GM21390 (cell line): ENCODE data around the gene MAPK10.
A peak's percentile ranks its signal among the peaks of the same experiment; 100 is the strongest.
"Not testable (repeated sequence)": the region's sequence is repeated elsewhere in the genome, so short reads cannot be mapped to it uniquely, and the experiment has no call there.

Source experiments
- ATAC-seq: cut with Tn5 transposase; IDR thresholded peaks from one replicate; pipeline ENCODE4 v1.9.1; 2021; ENCODE audit not compliant: unreplicated experiment

Gene MAPK10

DNA sequence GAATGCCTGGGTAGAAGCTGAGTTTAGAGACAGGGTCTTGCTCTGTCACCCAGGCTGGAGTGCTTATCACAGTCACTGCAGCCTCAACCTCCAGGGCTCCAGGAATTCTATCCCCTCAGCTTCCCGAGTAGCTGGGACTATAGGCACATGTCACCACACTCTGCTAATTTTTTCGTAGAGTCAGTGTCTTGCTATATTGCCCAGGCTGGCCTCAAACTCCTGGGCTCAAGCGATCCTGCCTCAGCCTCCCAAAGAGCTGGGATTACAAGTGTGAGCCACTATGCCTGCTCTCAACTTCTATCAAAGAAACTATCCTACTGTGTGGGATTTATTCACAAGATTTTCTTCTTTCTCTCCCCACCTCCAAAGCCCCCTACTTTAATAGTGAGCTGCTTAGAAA lies 15.7 kb downstream of the MAPK10 start:
- no peak for ATAC-seq

DNA sequence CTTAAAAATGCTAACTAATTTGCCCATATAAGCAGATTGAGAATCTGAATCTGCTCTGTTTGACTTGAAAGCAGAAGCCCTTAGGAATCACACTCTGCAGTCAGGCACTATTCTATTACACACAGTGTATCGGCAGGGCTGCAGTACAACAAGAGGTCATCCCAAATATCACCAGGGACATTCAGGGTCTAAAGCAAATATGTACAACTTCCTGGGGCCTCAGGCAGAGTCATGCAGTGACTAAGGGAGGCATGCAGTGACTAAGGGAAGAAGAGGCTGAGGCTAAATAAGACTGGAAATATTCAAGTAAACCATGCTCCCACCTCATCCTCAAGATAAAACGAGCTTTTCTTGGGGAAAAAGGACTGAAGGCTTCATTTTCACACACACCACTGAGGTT lies 20.9 kb downstream of the MAPK10 start:
- ATAC-seq, result no peak

DNA sequence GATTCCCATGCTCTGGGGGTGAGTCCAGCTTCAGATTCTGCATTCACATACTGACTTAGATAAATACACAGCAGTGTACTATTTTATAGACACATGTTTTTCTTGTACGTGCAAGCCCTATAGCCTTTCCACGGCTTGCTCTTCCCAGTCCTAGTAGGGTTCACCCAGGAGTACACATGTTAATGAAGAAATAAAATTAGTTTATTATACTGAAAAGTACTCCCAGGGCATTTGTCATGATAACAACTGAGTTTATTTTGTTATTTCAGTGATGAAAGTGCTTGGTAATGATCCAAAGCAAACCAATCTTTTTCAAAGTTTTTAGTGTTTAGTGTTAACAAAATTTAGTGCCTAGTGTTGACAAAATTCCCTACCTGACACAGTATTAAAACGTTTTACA lies 21.3 kb downstream of the MAPK10 start:
- no peak for ATAC-seq

DNA sequence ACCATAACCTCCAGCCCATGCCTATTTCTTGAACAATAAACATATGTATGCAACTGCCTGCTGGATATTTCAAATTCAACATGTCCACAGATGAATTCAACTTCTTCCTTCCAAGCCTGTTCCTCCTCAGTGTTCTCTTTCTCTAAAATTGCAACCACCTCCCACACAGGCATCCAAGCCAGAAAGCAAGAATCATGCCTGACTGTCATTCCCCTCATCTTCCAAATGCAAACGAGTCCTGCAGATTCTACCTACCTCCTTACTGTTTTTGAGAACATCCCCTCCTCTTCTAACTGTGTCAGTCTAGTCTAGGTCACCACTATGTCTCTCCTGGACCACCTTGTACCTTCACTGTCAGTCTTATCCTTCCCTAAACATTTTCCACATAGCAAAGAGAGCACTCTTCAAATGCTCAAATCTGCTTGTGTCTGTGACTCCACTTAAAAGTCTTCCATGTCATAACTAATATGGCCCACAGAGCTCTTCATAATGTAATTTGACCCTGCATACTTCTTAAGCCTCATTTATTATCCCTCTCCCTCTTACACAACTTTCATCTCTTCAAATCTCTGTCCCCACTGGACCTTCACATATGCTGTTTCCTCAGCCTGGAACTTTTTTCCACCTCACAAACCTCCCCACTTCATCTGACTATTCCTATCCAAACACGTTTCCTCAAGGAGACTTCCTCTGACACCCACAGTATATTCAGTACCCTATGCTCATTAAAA lies 25.7 kb downstream of the MAPK10 start:
- ATAC-seq, result no peak

DNA sequence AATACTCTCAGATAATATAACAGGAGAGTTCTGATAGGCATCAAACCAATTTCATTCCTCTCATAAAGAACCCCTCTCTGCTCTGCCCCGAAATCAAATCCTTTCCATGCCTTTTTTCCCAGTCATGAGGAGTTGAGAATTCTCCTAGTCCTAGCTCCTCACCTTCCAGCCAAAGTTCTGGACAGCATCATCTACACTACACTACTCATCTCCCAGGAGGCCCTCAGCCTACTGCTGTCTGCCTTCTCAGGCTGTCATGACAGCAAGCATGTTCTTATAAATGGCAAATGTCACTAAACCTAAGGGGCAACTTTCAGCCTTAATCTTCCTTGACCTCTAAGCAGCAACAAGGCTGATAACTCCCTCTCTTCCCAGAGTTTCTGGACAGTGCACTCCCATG lies 26.6 kb downstream of the MAPK10 start:
- ATAC-seq, result no peak

DNA sequence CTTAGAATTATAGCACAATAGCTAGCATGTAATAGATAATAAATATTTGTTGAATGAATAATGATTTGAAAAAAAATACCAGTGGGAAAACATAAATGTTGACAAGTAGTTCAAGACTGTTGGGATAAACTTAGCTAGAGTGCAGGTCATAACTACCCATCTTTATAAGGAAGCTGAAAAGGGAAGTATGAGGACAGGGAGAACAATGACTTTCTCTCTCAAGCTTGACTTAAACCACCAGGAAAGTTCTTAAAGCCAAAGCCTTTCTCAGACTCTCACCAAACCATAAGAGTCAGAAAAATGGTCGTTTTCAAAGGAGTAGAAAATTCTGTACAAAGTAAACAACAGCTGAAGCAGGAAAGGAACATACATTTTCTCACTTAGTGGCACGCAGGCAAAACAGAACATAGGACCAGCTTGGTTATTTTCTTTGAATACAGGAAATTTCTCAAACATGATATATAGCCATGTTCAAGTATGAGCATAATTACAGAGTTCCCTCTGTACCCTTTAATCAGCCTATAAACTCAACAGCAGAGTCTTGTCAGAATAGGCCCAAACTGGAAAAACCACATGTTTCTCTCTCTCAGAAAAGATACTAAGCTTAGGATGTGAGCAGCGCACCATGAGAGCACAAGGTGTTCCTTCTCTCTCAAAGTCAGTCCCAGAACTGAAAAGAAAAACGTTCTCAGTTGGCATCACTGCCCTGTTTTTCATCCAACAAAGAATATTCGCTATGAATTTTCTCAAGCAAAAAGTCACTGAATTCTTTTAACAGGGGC lies 28.7 kb downstream of the MAPK10 start:
- no peak for ATAC-seq

DNA sequence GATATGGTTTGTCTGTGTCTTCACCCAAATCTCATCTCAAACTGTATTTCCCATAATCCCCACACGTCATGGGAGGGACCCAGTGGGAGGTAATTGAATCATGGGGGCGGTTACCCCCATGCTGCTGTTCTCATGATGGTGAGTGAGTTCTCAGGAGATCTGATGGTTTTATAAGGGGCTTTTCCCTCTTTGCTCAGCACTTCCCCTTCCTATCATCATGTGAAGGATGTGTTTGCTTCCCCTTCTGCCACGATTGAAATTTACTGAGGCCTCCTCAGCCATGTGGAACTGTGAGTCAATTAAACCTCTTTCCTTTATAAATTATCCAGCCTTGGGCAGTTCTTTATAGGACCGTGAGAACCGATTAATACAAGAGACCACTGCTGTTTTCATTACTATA lies 29.4 kb downstream of the MAPK10 start:
- not testable (repeated sequence) for ATAC-seq

DNA sequence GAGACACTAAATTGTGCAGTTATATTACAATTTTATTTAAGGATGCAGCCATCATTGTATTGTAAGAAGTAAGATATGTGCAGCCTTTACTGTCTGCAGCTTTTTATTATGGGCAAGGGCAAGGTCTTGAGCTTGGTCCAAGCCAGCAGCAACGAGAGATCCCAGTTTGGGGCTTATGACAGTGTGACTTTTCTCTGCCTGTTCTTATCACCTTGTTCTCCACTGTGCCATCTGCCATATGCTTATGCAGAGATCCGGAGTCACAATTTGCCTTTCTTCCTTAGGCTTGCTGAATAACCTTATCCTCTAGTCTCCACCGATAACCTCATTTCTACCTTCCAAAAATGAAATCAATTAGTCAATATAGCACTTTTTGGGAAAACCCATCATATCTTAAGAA lies 30.4 kb downstream of the MAPK10 start:
- ATAC-seq, result no peak

DNA sequence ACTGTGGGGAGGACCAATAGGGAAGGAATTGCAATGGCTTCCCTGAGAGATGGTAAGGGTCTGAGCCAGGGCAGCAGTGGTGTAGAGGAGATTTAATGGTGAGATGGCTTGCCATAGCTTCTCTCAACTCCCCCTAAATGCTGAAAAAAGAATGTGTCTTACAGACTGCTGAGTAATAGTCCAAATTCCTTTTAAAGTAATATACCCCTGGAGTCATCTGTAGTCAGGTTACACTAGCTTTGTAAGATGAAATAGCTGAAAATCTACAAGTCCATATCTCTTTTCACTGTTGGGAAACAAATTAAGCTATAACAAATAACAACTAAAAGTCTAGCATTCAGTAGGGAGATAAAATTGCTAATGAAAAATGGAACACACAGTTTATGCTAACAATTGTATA lies 33.5 kb downstream of the MAPK10 start:
- ATAC-seq, result no peak

DNA sequence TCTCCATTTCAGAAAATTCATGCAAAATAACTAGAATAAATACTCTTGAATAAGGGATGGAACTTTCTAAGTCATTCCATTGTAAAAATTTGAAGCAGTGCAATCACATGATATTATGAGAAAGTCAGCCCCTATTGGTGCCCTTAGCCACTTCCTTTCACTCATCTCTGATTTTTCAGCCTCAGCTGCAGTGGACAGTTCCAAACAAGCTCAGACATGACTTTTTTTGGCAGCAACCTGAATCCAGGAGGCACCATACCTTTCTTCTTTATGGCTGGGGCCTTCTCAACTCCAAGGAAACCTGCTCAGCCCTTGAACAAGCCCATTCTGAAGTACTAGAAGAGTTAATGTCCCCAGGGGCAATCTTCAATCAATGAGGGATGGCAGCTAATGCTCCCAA lies 40.5 kb downstream of the MAPK10 start:
- ATAC-seq, result no peak

DNA sequence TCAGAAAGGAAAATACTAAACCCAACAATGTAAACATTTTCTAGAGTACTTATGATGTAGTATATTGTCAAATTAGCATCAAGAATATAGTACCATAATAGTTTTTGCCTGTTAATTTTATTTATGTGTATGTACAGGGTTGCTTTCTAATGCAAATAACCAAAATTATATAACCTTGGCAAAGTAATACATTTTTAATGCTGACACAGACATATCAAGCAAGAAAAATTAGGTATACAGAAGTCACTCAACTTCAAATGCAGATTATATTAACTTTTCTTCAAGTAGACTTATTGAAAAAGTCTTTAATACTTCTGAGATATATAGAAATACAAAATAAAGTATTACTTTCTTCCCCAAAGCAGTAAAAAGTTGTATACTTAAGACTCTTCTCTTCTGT lies 44.3 kb downstream of the MAPK10 start:
- no peak for ATAC-seq

DNA sequence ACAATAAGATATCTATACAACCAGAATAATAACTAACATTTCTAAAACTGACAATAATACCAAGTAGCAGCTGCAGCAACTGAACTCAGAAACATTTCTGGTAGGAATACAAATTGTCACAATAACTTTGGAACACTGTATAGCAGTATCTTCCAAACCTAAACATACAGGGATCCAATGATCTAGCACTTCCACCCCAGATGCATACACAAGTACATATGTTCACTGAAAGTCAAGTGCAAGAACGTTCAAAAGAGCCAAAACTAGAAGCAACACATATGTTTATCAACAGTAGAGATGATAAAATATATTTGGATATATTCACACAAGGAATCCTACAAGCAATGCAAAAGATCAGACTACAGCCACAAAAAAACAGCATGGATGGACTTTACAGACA lies 46.2 kb downstream of the MAPK10 start:
- ATAC-seq, result no peak

DNA sequence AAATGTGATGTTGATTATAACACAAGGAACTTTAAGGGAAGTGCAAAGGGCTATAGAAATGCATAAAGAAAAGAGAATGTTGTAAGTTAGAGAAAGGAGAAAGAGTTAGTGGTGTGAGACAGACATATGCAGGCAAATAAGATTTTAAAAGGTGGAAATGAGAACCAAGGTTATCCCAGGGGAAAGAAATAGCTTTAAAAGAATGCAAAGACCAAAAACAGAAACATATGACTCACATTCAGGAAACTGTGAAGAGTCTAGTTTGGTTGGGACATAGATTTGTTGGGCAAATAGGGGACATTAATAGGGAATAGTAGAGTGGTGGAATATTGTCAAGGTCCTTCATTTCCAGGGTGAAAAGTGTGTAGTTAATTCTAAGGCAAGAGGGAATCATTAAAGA lies 52.4 kb downstream of the MAPK10 start:
- ATAC-seq, result no peak

DNA sequence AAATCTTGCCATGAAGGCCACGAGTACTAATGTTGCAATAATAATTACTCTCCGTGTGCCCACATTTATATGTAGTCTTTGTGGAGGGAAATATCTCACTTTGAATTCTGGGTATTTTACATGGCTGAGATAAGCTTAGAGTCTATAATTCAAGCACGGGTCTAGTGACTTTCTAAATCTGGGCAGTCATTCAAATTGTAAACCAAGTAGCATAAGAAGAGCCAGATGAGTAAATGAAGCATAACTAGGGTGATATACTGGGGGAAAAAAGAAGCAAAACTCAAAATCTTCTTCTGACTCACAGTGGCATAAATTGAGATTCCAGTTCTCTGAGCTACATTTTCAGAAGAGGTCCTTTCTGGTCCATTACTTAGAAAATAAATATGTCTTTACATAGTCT lies 53.0 kb downstream of the MAPK10 start:
- ATAC-seq, result no peak

DNA sequence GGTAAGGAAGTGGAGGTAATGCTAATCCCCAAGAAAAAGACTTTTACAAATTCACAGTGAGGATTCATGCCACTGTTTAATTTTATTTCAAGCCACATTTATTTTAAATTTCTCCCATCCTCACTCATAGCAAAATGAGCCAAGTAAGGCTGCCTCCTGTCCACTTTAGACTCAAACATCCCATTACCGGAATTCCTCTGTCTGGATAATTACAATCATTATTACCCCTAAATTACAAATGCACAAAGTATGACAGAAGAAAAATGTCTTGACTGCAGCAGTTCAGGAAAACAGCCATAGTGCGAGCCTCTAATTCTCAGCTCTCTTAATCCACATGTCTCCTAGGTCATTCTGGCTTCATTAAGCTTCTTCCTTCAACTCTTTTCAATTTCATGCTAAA lies 57.0 kb downstream of the MAPK10 start:
- no peak for ATAC-seq

DNA sequence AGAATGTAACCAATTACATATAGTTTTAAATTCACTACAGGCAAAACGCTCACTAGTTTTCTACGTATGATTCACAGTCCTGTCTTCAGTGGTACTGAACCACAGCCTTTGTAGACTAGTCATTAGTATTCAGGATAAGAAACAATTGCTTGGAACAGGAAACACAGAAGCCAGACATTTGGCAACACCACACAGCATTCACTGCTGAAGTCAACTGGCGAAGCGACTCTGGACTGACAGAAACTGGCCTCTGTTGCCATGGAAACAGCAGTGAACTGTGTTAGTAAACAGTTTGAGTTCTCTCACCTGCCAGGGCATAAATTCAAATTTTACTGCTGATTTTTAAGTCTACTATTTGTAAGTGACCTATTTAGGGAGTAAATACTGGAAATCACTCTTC lies 57.6 kb downstream of the MAPK10 start:
- ATAC-seq, result no peak

DNA sequence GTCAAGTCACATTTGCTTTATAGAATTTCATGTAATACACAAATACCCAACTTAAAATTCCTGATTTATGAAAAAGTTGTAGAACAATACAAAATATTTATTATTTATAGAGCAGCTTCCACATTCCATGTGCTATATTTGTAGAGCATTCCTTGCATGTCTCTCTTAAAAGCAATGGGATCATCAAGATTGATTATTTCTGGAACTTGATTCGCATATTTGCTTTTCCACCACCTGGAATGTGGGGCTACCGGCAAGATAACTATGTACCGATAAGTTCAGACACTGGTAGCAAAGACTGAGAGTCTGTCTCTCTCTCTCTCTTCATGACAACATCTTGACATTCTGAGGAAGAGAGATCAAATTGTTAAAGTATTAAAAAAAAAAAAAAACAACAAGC lies 59.3 kb downstream of the MAPK10 start:
- no peak for ATAC-seq

DNA sequence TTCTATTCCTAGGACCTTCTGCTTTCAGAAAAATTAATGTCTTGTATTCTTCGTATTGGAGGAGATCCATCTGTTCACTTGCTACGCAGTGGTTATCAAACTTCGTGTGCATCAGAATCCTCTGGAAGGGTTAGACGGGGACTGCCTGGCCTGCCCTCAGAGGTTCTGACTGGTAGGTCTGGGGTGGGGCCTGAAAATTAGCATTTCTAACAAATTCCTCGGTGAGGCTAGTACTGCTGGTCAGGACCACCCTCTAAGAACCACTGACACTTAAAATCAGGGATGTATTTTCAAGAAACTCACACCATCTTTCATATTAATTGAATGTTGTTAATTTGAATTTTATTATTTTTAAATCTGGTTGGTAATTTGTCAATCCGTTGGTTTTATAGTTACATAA lies 63.0 kb downstream of the MAPK10 start:
- no peak for ATAC-seq

DNA sequence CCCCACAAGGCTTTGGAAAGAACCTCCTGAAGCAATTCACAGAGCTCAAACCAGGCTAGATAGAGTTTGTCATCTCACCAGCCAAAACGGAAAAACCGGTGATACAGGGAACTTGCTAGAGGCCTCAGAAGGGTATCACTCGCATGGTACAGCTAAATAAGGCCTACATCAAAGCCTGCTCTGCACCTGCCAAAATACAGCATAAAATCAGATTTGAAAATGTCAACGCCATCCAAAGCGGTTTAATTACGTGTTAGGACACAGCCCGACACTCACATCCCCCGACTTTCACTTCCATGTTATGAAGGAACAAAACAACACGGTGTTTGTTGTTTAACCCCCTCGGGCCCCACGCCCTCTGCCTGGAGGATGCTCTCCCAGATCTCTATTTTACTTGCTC lies 65.0 kb downstream of the MAPK10 start:
- ATAC-seq, result peak; percentile 89

DNA sequence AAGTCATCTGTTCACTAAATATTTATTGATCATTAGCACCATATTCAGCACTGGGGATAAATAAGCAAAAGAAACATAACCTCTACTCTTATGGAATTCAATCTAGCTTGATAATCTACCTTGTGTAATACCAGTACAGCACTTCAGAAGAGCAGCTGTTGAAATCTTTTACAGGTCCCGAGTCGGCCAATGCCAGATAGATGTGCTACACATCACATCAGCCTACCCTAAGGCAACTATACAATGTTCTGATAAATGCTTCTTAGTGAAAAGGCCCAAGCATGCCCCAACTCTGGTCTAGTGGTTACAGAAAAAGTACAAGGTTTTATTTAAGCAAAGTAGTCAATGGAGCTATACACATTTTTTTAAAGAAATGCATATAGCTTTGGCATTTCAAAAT lies 68.7 kb downstream of the MAPK10 start:
- no peak for ATAC-seq

DNA sequence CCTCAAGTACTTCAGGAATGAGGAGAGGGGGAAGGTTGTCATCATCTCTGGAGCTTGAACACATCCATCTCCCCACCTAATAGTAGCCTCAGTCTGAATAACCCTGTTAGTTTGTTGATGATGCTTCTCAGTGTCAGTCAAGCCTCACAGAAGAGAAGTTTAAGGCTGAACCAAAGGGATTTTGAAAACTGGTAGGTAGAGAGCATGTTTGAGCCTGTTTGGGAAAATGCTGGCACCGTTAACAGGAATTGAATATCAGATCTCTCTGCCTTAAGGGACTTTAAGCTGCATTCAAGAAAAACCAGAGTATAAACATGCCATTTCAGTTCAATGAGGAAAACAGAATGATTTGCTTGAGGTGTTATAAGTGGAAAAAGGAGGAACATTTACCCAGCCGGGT lies 73.1 kb downstream of the MAPK10 start:
- no peak for ATAC-seq

DNA sequence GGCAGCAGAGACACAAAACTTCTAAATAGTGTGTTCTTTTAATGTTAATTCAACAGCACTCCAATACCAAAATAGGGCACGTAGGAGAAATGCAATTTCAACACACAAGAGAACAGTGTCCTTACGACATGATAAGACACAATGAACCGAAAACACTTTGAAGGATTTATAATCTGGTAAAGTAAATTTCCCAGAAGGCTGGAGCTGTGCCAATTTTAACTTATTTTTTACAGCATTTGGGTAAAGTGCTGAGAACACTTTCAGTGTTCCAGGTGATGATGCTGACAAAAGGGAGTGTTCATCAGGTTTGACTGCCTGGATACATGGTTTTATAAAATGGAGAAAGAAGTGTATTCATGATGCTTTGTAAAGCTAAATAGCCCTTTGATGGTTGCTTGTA lies 76.5 kb downstream of the MAPK10 start:
- no peak for ATAC-seq

DNA sequence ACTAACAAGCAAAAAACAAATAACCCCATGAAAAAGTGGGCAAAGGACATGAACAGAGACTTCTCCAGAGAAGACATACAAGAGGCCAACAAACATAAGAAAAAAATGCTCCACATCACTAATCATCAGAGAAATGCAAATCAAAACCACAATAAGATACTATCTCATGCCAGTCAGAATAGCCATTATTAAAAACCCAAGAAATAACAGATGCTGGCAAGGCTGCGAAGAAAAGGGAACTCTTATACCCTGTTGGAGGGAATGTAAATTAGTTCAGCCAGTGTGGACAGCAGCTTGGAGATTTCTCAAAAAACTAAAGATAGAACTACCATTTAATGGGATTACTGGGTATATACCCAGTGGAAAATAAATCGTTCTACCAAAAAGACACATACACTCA lies 79.6 kb downstream of the MAPK10 start:
- ATAC-seq, result no peak
